Hematopoietic multipotent progenitor cell treated with erythropoietin and hydrocortisone succinate and interleukin-3 and kit ligand, for 6 days (in vitro differentiated cells): ENCODE results near the gene JMJD7.

ENCODE experiments used
- DNase-seq: peaks from one replicate; pipeline ENCODE4 v3.0.0-alpha.2; 2015

The JMJD7 gene

GRCh38 chr15:41848631-41849030, 20.7 kb downstream of the JMJD7 start:
- no peak for DNase-seq

- no peak for DNase-seq
These were observed 21.3 kb downstream of the JMJD7 start for GRCh38 chr15:41849204-41849603.

- no peak for DNase-seq
These were observed 22.0 kb downstream of the JMJD7 start for GRCh38 chr15:41849861-41850260.

GRCh38 chr15:41850482-41851166, 22.7 kb downstream of the JMJD7 start:
- DNase-seq = no peak

- no peak for DNase-seq
These were observed 23.3 kb downstream of the JMJD7 start for GRCh38 chr15:41851167-41851523.

- DNase-seq = no peak
These were observed 24.0 kb downstream of the JMJD7 start for GRCh38 chr15:41851755-41852370.

GRCh38 chr15:41852736-41853590, 25.1 kb downstream of the JMJD7 start:
- DNase-seq = no peak

- no peak for DNase-seq
These were observed 25.9 kb downstream of the JMJD7 start for GRCh38 chr15:41853831-41854230.

- DNase-seq = no peak
These were observed 26.6 kb downstream of the JMJD7 start for GRCh38 chr15:41854443-41854842.

- no peak for DNase-seq
These were observed 27.5 kb downstream of the JMJD7 start for GRCh38 chr15:41855261-41855961.

GRCh38 chr15:41856262-41856661, 28.4 kb downstream of the JMJD7 start:
- DNase-seq = no peak

GRCh38 chr15:41856716-41857115, 28.8 kb downstream of the JMJD7 start:
- no peak for DNase-seq

GRCh38 chr15:41857316-41857715, 29.4 kb downstream of the JMJD7 start:
- no peak for DNase-seq

GRCh38 chr15:41858756-41859155, 30.9 kb downstream of the JMJD7 start:
- DNase-seq = no peak

- peak; percentile 21 for DNase-seq
These were observed 32.3 kb downstream of the JMJD7 start for GRCh38 chr15:41860049-41860828.

GRCh38 chr15:41861736-41862356, 34.0 kb downstream of the JMJD7 start:
- DNase-seq = no peak

GRCh38 chr15:41862515-41863116, 34.7 kb downstream of the JMJD7 start:
- DNase-seq = no peak

GRCh38 chr15:41865490-41866055, 37.7 kb downstream of the JMJD7 start:
- no peak for DNase-seq

GRCh38 chr15:41866263-41866703, 38.4 kb downstream of the JMJD7 start:
- no peak for DNase-seq

- DNase-seq = no peak
These were observed 39.1 kb downstream of the JMJD7 start for GRCh38 chr15:41866872-41867579.
